Fibroblast of mammary gland (primary cell): ENCODE data around the gene RAB3C.
A peak's percentile ranks its signal among the peaks of the same experiment; 100 is the strongest.

Source experiments
- DNase-seq: peaks from one replicate; pipeline ENCODE4 v3.0.0-alpha.2; 2010; ENCODE audit warnings: low read depth
- H3K4me3 ChIP-seq: 2 replicates; pipeline ENCODE4 v1.5.1; 2011; ENCODE audit warnings: low read depth, mild to moderate bottlenecking, low read length, moderate library complexity; ENCODE audit not compliant: control insufficient read depth
- CTCF ChIP-seq: conservative IDR thresholded peaks from 2 replicates; pipeline ENCODE4 v1.5.1; 2011; ENCODE audit warnings: low read depth, low read length, inconsistent platforms; ENCODE audit not compliant: control insufficient read depth, insufficient read depth

The RAB3C gene

GRCh38 chr5:58753446-58753845 is 170.6 kb downstream of the RAB3C start:
- no peak overlapping the region for H3K4me3 ChIP-seq
- DNase-seq = no peak
- no peak for TF ChIP-seq CTCF

GRCh38 chr5:58754250-58754649 is 171.4 kb downstream of the RAB3C start:
- TF ChIP-seq CTCF = no peak
- no peak for DNase-seq
- H3K4me3 ChIP-seq = no peak overlapping the region

DNA sequence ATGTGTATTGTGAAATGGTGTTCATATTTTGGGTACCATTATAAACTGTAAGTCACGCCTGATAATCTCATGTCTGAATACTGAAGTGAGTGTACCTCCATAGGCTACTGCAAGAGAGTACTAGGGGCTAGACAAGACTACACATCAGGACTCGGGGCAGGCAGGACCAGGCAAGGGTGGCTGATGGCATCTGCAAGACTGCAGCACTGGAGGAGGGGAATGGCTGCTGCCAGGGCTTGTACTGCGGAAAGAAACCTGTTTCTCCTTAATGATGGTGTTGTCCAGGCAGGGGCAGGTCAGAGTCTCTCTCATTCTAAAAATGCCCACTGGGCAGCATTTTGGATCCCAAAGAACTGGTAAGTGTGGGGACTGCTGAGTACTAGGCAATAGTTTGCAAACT is 172.5 kb downstream of the RAB3C start:
- no peak for TF ChIP-seq CTCF
- no peak overlapping the region for H3K4me3 ChIP-seq
- DNase-seq = no peak

DNA sequence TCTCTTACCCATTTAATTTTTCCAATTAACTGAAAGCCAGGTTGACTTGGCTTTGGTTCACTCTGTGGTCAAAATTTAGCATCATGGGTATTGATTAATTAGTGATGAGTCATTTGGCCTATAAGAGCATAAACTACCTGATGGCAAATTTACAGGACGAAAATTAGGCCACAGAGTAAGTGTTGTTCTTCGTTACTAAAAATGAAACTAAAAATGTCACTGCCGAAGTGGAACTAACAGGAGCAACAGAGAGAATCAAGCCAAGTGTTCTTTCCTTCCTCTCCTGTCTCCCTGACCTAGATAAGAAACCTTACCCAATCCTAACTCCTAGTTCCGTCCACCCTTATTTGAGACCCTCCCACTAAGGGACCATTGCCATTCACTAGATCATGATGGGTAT is 176.9 kb downstream of the RAB3C start:
- peak; percentile 14 for DNase-seq
- peak overlapping the region; percentile 12 for H3K4me3 ChIP-seq
- TF ChIP-seq CTCF = no peak

GRCh38 chr5:58760222-58760621 is 177.3 kb downstream of the RAB3C start:
- no peak for TF ChIP-seq CTCF
- no peak overlapping the region for H3K4me3 ChIP-seq
- DNase-seq = no peak

DNA sequence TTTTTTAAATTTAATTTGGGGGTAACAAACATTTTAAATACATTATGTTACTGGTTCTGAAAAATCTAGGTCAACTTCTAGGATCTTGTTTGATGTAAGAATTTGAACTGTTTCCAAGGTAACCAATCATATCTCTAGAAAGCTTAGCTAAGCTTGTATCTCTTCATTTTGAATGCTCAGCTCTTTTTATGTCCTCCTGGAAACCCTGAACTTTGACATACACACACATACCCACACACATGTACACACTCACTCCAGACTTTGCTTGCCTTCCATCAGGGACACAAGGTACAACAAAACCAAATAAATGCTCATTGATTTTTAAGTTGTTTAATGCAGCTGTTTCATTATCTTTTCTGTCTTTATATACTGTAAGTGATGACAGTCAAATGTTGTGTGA is 178.5 kb downstream of the RAB3C start:
- TF ChIP-seq CTCF = no peak
- no peak for DNase-seq
- no peak overlapping the region for H3K4me3 ChIP-seq

DNA sequence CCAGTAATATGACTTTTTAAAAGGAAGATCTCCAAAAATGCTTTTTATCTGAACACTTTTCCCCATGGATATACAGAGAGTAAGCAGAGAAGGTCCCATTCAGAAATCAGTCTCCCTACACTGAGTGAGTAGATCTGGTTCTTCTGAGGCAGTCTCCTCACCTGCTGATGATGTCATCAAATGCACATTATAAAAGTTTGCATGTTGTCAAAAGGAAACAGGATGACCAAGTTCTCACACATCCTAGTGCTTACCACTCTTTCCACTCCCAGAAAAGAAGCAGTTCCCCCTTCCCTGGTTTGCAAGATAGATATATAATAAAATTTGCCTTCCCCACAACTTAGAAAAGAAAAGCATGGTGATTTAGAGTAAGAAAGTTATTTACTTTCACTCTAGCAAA is 180.5 kb downstream of the RAB3C start:
- TF ChIP-seq CTCF = no peak
- DNase-seq = no peak

More for the DNA sequence above, 180.5 kb downstream of the RAB3C start:
- H3K4me3 ChIP-seq = no peak overlapping the region
